ENCODE data around the gene PHC1. TPM values are rescaled to one million over a fixed set of nuclear protein-coding genes. Genes with fewer than 3 reads are reported as not detected.

Gene PHC1
- polyA plus RNA-seq, 1 of the 3 experiments (the other 2 are of a cell fraction) = 27.0 TPM

- no peaks in the 10 kb centered on the region for H3K9me3 ChIP-seq
- no peaks in the 10 kb centered on the region for H3K27me3 ChIP-seq (ENCODE audit: insufficient read depth)
- DNase-seq = no peak
- ChIA-PET CTCF (interaction anchor here (0.6 to 3.5 kb wide), 14 partner anchors 12 to 269 kb away, joined by 3 to 28 read pairs (median 4); partner anchors contain the start of genes PHC1 and RIMKLB), POLR2A (interaction anchor here (0.8 to 1.4 kb wide), 2 partner anchors 36 to 99 kb away, joined by 3 to 19 read pairs; partner anchors contain the start of gene PHC1)
- TF ChIP-seq IRF3 (IDR thresholded peaks at IDR 0.05; ENCODE audit: low read depth, low read length) = no peak
- H3K9ac ChIP-seq = peak overlapping the region; percentile 91
- peak overlapping the region; percentile 97 to 99 for H3K4me3 ChIP-seq (ENCODE audit: low read depth in 2 of 2, low read length in 1 of 2)
- H3F3A ChIP-seq (replicated peaks; ENCODE audit: insufficient read depth) = no peaks in the 10 kb centered on the region
- H3K27ac ChIP-seq (ENCODE audit: low read depth in 2 of 2, low read length in 1 of 2) = peak overlapping the region; percentile 96 to 99
- peaks cover 11 to 18% of the 10 kb centered on the region in 2 experiments for H3K36me3 ChIP-seq (replicated peaks in 1 of 2; ENCODE audit: control insufficient read depth in 1 of 2, insufficient read depth in 2 of 2, low read length in 1 of 2)
- peaks cover 23% of the 10 kb centered on the region; the same call in 1 of the 2 replicates for H4K20me1 ChIP-seq (ENCODE audit: insufficient read depth)
- H3K79me2 ChIP-seq (ENCODE audit: insufficient read depth) = peaks cover 43% of the 10 kb centered on the region
- H3K4me1 ChIP-seq (ENCODE audit: control insufficient read depth in 1 of 2, insufficient read depth in 2 of 2, low read depth in 1 of 2, low read length in 1 of 2) = peaks cover 0 to 11% of the 10 kb centered on the region in 2 experiments; a peak in 3 of 4 replicates
- no peaks in the 10 kb centered on the region for H3K9me2 ChIP-seq
- WGBS (ENCODE audit: low lambda C conversion rate) = under 1% methylated on average over 7 of the region's 7 CpGs
- H2AFZ ChIP-seq (ENCODE audit: low read depth) = peak overlapping the region; percentile 90
- H3K4me2 ChIP-seq = peak overlapping the region; percentile 93
These were observed 35.9 kb downstream of the PHC1 start for GRCh38 chr12:8950221-8950527.

- Histone ChIP-seq H4K20me1 (ENCODE audit: insufficient read depth) (peaks cover 23% of the 10 kb centered on the region; the same call in 1 of the 2 replicates), H3K9me2 (no peaks in the 10 kb centered on the region), H3F3A (replicated peaks; ENCODE audit: insufficient read depth) (no peaks in the 10 kb centered on the region), H3K9ac (peak overlapping the region; percentile 91; the same call in 1 of the 2 replicates), H3K27ac (ENCODE audit: low read depth in 2 of 2, low read length in 1 of 2) (peak overlapping the region in 1 of 2 experiments; percentile 99; a peak in 3 of 4 replicates), H3K4me3 (ENCODE audit: low read depth in 2 of 2, low read length in 1 of 2) (peak overlapping the region; percentile 97 to 99), H3K4me2 (peak overlapping the region; percentile 93), H2AFZ (ENCODE audit: low read depth) (peak overlapping the region; percentile 90), H3K27me3 (ENCODE audit: insufficient read depth) (no peaks in the 10 kb centered on the region), H3K4me1 (ENCODE audit: control insufficient read depth in 1 of 2, insufficient read depth in 2 of 2, low read depth in 1 of 2, low read length in 1 of 2) (peaks cover 0 to 11% of the 10 kb centered on the region in 2 experiments; a peak in 3 of 4 replicates), H3K9me3 (no peaks in the 10 kb centered on the region), H3K36me3 (replicated peaks in 1 of 2; ENCODE audit: control insufficient read depth in 1 of 2, insufficient read depth in 2 of 2, low read length in 1 of 2) (peaks cover 4 to 11% of the 10 kb centered on the region in 2 experiments), H3K79me2 (ENCODE audit: insufficient read depth) (peaks cover 35% of the 10 kb centered on the region)
- TF ChIP-seq CTCF (IDR thresholded peaks at IDR 0.05) (peak; percentile 10), SIN3A (IDR thresholded peaks at IDR 0.05; ENCODE audit: borderline replicate concordance, low read depth, low read length) (no peak)
- no peak for DNase-seq
- POLR2A ChIA-PET = no interaction called here
- WGBS (ENCODE audit: low lambda C conversion rate) = 22% methylated on average over 9 of the region's 9 CpGs
- CTCF ChIA-PET = interaction anchor here (0.6 to 3.5 kb wide), 8 partner anchors 10 to 141 kb away, joined by 3 to 28 read pairs (median 6); no protein-coding TSS in a partner anchor
These were observed 36.6 kb downstream of the PHC1 start for GRCh38 chr12:8950702-8951478.

- Histone ChIP-seq H3F3A (replicated peaks; ENCODE audit: insufficient read depth) (no peaks in the 10 kb centered on the region), H4K20me1 (ENCODE audit: insufficient read depth) (peaks cover 16% of the 10 kb centered on the region; the same call in 1 of the 2 replicates), H3K27me3 (ENCODE audit: insufficient read depth) (no peaks in the 10 kb centered on the region), H2AFZ (ENCODE audit: low read depth) (no peak overlapping the region), H3K9me3 (no peaks in the 10 kb centered on the region), H3K9me2 (no peaks in the 10 kb centered on the region), H3K36me3 (replicated peaks in 1 of 2; ENCODE audit: control insufficient read depth in 1 of 2, insufficient read depth in 2 of 2, low read length in 1 of 2) (peaks cover 0 to 3% of the 10 kb centered on the region in 2 experiments), H3K27ac (ENCODE audit: low read depth in 2 of 2, low read length in 1 of 2) (no peak overlapping the region), H3K4me3 (ENCODE audit: low read depth in 2 of 2, low read length in 1 of 2) (no peak overlapping the region), H3K4me1 (ENCODE audit: control insufficient read depth in 1 of 2, insufficient read depth in 2 of 2, low read depth in 1 of 2, low read length in 1 of 2) (peaks cover 0 to 11% of the 10 kb centered on the region in 2 experiments; a peak in 3 of 4 replicates), H3K4me2 (no peak overlapping the region), H3K79me2 (ENCODE audit: insufficient read depth) (peaks cover 27% of the 10 kb centered on the region), H3K9ac (no peak overlapping the region)
- no peak for DNase-seq
- CTCF ChIA-PET = interaction anchor here (1.9 to 3.5 kb wide), 3 partner anchors 9 to 98 kb away, joined by 7 to 28 read pairs (median 24); no protein-coding TSS in a partner anchor
- 91% methylated on average over 1 of the region's 1 CpG for WGBS (ENCODE audit: low lambda C conversion rate)
- TF ChIP-seq MXI1 (IDR thresholded peaks at IDR 0.05; ENCODE audit: low read depth, low read length) = no peak
- TF ChIP-seq POLR2AphosphoS5 (IDR thresholded peaks at IDR 0.05; ENCODE audit: low read depth, low read length) = no peak
- no peak for TF ChIP-seq NRF1 (IDR thresholded peaks at IDR 0.05; ENCODE audit: low read depth, low read length)
- TF ChIP-seq SIN3A (IDR thresholded peaks at IDR 0.05; ENCODE audit: borderline replicate concordance, low read depth, low read length) = no peak
- no peak for TF ChIP-seq USF2 (IDR thresholded peaks at IDR 0.05; ENCODE audit: borderline replicate concordance, low read depth, low read length)
- no peak for TF ChIP-seq TCF12 (IDR thresholded peaks at IDR 0.05)
- TF ChIP-seq YY1 (IDR thresholded peaks at IDR 0.05; ENCODE audit: low read depth) = no peak
- TF ChIP-seq CHD2 (IDR thresholded peaks at IDR 0.05; ENCODE audit: low read length, partially characterized antibody) = no peak
- TF ChIP-seq EZH2phosphoT487 (IDR thresholded peaks at IDR 0.05; ENCODE audit: borderline replicate concordance, low read depth) = no peak
- no peak for TF ChIP-seq USF1 (IDR thresholded peaks at IDR 0.05; ENCODE audit: borderline replicate concordance, low read depth)
- POLR2A ChIA-PET = interaction anchor here (0.6 kb wide), 1 partner anchor 264 kb away, joined by 3 read pairs; no protein-coding TSS in a partner anchor
These were observed 37.4 kb downstream of the PHC1 start for GRCh38 chr12:8951744-8952143.
